Suprapubic skin (tissue), 4 donors: ENCODE data around the gene SPATA32.

Source experiments
- CTCF ChIP-seq, 2 donors: fragments of 200-600 bp in 1 of 2; fragments of 450-650 bp in 1 of 2; sonication (generic) in 1 of 2; IDR thresholded peaks; one replicate each; pipeline ENCODE4 v1.5.1; 2016 to 2019; ENCODE audit warnings: antibody characterized with exemption in 2 of 2, mild to moderate bottlenecking in 1 of 2, moderate library complexity in 1 of 2
- POLR2A ChIP-seq, 2 donors: fragments of 450-650 bp; IDR thresholded peaks; one replicate each; pipeline ENCODE4 v1.6.1; 2017; ENCODE audit warnings: antibody characterized with exemption in 2 of 2, mild to moderate bottlenecking in 2 of 2, moderate library complexity in 2 of 2
- POLR2AphosphoS5 ChIP-seq, 3 donors: sonication (generic); formaldehyde crosslinking; IDR thresholded peaks; one replicate each; pipeline ENCODE4 v1.6.1; 2017; ENCODE audit warnings: antibody characterized with exemption in 3 of 3

- TF ChIP-seq CTCF (IDR thresholded peaks at IDR 0.05) (no peak), POLR2A (IDR thresholded peaks at IDR 0.05) (no peak), POLR2AphosphoS5 (IDR thresholded peaks at IDR 0.05) (no peak)
Observed at GRCh38 chr17:45229681-45230409, 32.0 kb downstream of the SPATA32 start.
